Osteoblast (primary cell): ENCODE data around the gene KIF17. TPM values are rescaled to one million over a fixed set of nuclear protein-coding genes. Genes with fewer than 3 reads are reported as not detected.

ENCODE experiments used
- DNase-seq: peaks from one replicate; pipeline ENCODE4 v3.0.0; 2011; ENCODE audit warnings: low spot score, mixed read lengths; ENCODE audit not compliant: insufficient read length; ENCODE audit errors: missing footprints
- H2AFZ ChIP-seq: 2 replicates; pipeline ENCODE4 v1.6.0; 2011; ENCODE audit warnings: mild to moderate bottlenecking, low read length
- H3K27ac ChIP-seq: 2 replicates; pipeline ENCODE4 v1.5.1; 2011; ENCODE audit warnings: mild to moderate bottlenecking, low read depth, low read length, moderate library complexity
- H3K27me3 ChIP-seq: 2 replicates; pipeline ENCODE4 v1.6.0; 2012; ENCODE audit warnings: mild to moderate bottlenecking, control low read depth, inconsistent platforms, low read length, moderate library complexity; ENCODE audit not compliant: insufficient read depth
- H3K36me3 ChIP-seq: 2 replicates; pipeline ENCODE4 v1.5.1; 2011; ENCODE audit warnings: mild to moderate bottlenecking, low read length, control low read depth, moderate library complexity; ENCODE audit not compliant: insufficient read depth
- H3K4me1 ChIP-seq: 2 replicates; pipeline ENCODE4 v1.5.1; 2011; ENCODE audit warnings: mild to moderate bottlenecking, low read length, control low read depth, moderate library complexity; ENCODE audit not compliant: insufficient read depth
- H3K4me2 ChIP-seq: 2 replicates; pipeline ENCODE4 v1.6.0; 2011; ENCODE audit warnings: mild to moderate bottlenecking, low read length; ENCODE audit not compliant: insufficient read depth
- H3K4me3 ChIP-seq: fragments of 200-600 bp; sonication (generic); 3 replicates; pipeline ENCODE4 v1.5.1; 2012; ENCODE audit warnings: mild to moderate bottlenecking, low read length, inconsistent platforms; ENCODE audit not compliant: insufficient read depth
- H3K79me2 ChIP-seq: 2 replicates; pipeline ENCODE4 v1.6.0; 2012; ENCODE audit warnings: mild to moderate bottlenecking, low read length, control low read depth, inconsistent platforms; ENCODE audit not compliant: insufficient read depth
- H3K9me3 ChIP-seq: 2 replicates; pipeline ENCODE4 v1.5.1; 2011; ENCODE audit warnings: low read depth, low read length, control low read depth
- H4K20me1 ChIP-seq: 2 replicates; pipeline ENCODE4 v1.6.0; 2012; ENCODE audit warnings: mild to moderate bottlenecking, low read length, control low read depth; ENCODE audit not compliant: insufficient read depth
- total RNA-seq: library from RNA; depleted of rRNA; stranded (reverse); fragments of >200 nt; gene quantifications from 2 replicates; pipeline ENCODE4 v1.2.3, GENCODE V29; 2012
- TF ChIP-seq, protein P1 (sequence below): IDR thresholded peaks from 2 replicates; pipeline ENCODE4 v1.5.1; 2011; ENCODE audit warnings: mild to moderate bottlenecking, low read depth, low read length, moderate library complexity; ENCODE audit errors: extremely low read depth

The KIF17 gene
- total RNA-seq, 1 donor, result 0.36 TPM

DNA sequence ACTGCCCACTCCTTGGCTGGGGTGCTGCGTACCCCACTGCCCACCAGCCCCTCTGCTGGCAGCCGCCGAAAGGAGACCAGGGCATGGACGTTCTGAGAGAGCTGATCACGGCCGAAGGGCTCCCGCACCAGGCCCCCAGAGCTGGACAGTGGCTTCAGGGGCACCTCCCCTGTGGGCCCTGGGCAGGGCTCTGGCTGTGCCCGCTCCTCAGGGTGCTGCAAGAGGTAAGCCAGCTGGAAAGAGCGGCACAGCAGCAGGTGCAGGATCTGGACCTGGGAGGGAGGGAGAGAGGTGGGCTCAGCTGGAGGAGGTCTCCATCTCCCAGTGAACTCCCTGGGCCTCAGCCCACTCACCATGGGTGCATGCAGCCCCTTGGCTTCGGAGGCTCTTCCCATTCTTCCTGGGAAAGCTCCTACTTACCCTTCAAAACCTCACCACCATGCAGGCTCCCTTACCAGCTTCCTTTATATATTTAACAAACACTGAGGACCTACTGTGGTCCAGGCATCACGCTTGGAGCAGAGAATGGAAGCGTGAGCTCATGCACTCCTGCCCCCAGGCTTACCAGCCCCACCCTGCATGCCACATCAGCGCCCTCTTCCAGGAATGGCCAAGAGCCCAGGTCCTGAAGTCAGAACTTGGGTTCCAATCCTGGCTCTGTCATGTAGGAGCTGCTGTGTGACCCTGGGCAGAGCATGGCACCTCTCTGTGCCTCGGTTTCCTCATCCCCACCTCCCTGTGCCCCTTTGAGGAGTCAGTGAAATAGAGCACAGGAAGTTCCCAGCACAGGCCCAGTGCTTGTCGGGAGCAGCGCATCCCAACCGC lies 6.8 kb upstream of the KIF17 start:
- no peak overlapping the region for H2AFZ ChIP-seq
- H3K9me3 ChIP-seq, result no peaks in the 10 kb centered on the region
- no peaks in the 10 kb centered on the region for H3K36me3 ChIP-seq
- H3K4me1 ChIP-seq, result no peaks in the 10 kb centered on the region
- TF ChIP-seq, protein P1, sequence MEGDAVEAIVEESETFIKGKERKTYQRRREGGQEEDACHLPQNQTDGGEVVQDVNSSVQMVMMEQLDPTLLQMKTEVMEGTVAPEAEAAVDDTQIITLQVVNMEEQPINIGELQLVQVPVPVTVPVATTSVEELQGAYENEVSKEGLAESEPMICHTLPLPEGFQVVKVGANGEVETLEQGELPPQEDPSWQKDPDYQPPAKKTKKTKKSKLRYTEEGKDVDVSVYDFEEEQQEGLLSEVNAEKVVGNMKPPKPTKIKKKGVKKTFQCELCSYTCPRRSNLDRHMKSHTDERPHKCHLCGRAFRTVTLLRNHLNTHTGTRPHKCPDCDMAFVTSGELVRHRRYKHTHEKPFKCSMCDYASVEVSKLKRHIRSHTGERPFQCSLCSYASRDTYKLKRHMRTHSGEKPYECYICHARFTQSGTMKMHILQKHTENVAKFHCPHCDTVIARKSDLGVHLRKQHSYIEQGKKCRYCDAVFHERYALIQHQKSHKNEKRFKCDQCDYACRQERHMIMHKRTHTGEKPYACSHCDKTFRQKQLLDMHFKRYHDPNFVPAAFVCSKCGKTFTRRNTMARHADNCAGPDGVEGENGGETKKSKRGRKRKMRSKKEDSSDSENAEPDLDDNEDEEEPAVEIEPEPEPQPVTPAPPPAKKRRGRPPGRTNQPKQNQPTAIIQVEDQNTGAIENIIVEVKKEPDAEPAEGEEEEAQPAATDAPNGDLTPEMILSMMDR, result no peak
- no peak overlapping the region for H3K4me2 ChIP-seq
- H3K4me3 ChIP-seq, result no peak overlapping the region
- H3K79me2 ChIP-seq, result no peaks in the 10 kb centered on the region
- peak; percentile 54 for DNase-seq
- no peaks in the 10 kb centered on the region for H4K20me1 ChIP-seq
- no peak overlapping the region for H3K27ac ChIP-seq
- peaks cover 9% of the 10 kb centered on the region for H3K27me3 ChIP-seq

DNA sequence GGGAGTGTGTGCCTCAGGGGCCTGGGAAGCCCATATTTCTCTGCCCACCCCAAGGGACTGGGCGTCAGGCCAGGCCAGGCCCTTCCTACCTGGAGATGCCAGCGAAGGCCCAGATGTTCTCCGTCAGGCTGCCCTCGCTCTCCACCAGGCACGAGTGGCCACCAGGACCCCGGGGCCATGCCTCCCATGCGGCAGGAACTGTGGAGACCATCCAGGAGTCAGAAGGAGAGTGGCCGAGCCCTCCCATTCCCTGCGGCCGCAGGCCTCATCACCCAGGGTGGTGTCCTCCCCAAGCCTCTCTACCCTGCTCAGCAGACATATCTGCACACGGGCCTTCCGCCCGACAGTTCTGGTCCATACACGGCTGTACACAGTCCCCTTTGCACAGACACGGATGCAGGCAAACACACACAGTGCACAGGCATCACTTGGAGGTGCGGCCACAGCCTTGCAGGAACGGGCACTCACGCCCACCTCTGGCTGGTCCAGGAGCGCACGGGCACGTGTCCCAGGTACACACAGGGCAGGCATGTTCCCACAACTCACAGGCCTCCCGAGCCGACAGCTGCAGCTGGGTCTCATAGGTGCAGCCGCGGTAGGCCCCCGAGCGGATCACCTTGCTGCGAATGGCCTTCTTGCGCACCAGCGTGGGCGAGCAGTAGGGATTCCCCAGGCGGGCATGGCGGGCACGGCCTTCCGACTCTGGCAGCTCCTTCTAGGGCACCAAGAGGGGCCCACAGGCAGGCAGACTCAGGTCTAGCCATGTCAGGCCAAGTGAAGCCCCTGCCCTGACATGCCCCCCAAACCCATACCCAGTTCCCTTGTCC lies 5.9 kb upstream of the KIF17 start:
- TF ChIP-seq, protein P1, result no peak
- H2AFZ ChIP-seq, result no peak overlapping the region

DNA sequence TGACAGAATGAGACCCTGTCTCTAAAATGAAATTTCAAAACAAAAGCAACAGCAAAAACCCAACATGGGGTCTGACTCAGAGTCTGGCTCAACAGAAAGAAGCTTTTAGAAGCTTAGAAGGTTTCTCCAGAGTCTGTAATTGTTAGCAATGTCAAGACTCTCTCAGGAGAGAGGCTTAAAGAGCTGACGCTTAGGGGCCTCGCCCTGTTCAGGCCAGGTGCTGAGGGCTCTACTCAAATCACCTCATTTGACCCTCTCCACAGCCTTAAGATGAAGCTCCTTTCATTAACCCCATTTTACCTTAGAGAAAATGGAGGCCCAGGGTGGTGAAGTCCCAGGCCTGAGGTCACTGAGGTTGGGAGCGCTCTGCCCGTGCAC lies 5.3 kb upstream of the KIF17 start:
- Histone ChIP-seq H3K9me3 (no peaks in the 10 kb centered on the region), H3K4me2 (no peak overlapping the region), H3K4me3 (no peak overlapping the region), H3K27me3 (peaks cover 3% of the 10 kb centered on the region), H3K27ac (no peak overlapping the region), H2AFZ (no peak overlapping the region), H3K4me1 (no peaks in the 10 kb centered on the region), H3K79me2 (no peaks in the 10 kb centered on the region), H3K36me3 (no peaks in the 10 kb centered on the region), H4K20me1 (no peaks in the 10 kb centered on the region)
- TF ChIP-seq, protein P1, result no peak
- DNase-seq, result peak; percentile 75

More for the DNA sequence above, 5.9 kb upstream of the KIF17 start:
- H3K27me3 ChIP-seq, result peaks cover 2% of the 10 kb centered on the region
- H3K4me2 ChIP-seq, result no peak overlapping the region
- H3K36me3 ChIP-seq, result no peaks in the 10 kb centered on the region
- no peaks in the 10 kb centered on the region for H3K9me3 ChIP-seq
- H3K4me3 ChIP-seq, result no peak overlapping the region
- no peaks in the 10 kb centered on the region for H3K79me2 ChIP-seq
- H3K4me1 ChIP-seq, result no peaks in the 10 kb centered on the region
- H4K20me1 ChIP-seq, result no peaks in the 10 kb centered on the region
- DNase-seq, result peak; percentile 68
- no peak overlapping the region for H3K27ac ChIP-seq
